ENCODE data around the gene OR2Z1. TPM values are rescaled to one million over a fixed set of nuclear protein-coding genes. Genes with fewer than 3 reads are reported as not detected.

OR2Z1 gene
- total RNA-seq, 1 experiment from 2014 or later: not detected

Other genes starting within 250 kb of the OR2Z1 start
- gene PRAM1, start 219.0 kb upstream of the OR2Z1 start, total RNA-seq (2021): 0.42 and 0.49 TPM in 2 replicates
- gene ZNF414, start 207.5 kb upstream of the OR2Z1 start, total RNA-seq (2021): 26.0 and 26.7 TPM in 2 replicates
- gene MYO1F, start 144.2 kb upstream of the OR2Z1 start, total RNA-seq (2021): 0.26 and 0.37 TPM in 2 replicates
- 29.5 and 40.5 TPM in 2 replicates for gene ADAMTS10, start 110.9 kb upstream of the OR2Z1 start, total RNA-seq (2021)
- not detected in 2 replicates for gene NFILZ, start 91.0 kb upstream of the OR2Z1 start, total RNA-seq (2021)
- gene ACTL9, start 22.8 kb upstream of the OR2Z1 start, total RNA-seq (2021): not detected in 2 replicates
- 18.7 and 20.6 TPM in 2 replicates for gene ZNF558, start 110.7 kb downstream of the OR2Z1 start, total RNA-seq (2021)
- gene MBD3L1, start 110.7 kb downstream of the OR2Z1 start, total RNA-seq (2021): not detected in 2 replicates

All from A673 (cell line).